ENCODE results near the gene ATF5. TPM values are rescaled to one million over a fixed set of nuclear protein-coding genes. Genes with fewer than 3 reads are reported as not detected.

Gene ATF5
- total and polyA plus RNA-seq, 2 of the 8 experiments (the other 6 are each of a cell fraction or from before 2014, with no cell fraction given) = 6.2 to 13.1 TPM

DNA sequence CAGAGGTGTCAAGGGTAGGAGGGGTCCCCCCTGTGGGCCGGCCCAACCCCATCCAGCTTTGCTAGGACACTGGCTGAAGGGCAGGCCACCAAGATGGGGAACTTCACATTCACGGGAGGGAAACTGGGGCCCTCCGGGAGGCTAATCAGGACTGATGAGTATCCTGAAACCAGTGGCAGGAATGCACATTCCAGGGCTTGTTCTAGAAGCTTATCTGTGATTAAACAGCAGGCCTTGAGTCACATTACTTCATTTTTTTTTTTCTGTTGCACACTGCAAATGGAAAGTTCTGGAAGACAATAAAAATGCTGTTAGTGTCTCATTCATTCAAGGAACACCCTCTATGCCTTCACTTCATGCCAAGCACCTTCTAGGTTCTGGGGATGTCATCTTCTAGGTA lies 47.5 kb downstream of the ATF5 start (continued):
- TF ChIP-seq, protein P1, sequence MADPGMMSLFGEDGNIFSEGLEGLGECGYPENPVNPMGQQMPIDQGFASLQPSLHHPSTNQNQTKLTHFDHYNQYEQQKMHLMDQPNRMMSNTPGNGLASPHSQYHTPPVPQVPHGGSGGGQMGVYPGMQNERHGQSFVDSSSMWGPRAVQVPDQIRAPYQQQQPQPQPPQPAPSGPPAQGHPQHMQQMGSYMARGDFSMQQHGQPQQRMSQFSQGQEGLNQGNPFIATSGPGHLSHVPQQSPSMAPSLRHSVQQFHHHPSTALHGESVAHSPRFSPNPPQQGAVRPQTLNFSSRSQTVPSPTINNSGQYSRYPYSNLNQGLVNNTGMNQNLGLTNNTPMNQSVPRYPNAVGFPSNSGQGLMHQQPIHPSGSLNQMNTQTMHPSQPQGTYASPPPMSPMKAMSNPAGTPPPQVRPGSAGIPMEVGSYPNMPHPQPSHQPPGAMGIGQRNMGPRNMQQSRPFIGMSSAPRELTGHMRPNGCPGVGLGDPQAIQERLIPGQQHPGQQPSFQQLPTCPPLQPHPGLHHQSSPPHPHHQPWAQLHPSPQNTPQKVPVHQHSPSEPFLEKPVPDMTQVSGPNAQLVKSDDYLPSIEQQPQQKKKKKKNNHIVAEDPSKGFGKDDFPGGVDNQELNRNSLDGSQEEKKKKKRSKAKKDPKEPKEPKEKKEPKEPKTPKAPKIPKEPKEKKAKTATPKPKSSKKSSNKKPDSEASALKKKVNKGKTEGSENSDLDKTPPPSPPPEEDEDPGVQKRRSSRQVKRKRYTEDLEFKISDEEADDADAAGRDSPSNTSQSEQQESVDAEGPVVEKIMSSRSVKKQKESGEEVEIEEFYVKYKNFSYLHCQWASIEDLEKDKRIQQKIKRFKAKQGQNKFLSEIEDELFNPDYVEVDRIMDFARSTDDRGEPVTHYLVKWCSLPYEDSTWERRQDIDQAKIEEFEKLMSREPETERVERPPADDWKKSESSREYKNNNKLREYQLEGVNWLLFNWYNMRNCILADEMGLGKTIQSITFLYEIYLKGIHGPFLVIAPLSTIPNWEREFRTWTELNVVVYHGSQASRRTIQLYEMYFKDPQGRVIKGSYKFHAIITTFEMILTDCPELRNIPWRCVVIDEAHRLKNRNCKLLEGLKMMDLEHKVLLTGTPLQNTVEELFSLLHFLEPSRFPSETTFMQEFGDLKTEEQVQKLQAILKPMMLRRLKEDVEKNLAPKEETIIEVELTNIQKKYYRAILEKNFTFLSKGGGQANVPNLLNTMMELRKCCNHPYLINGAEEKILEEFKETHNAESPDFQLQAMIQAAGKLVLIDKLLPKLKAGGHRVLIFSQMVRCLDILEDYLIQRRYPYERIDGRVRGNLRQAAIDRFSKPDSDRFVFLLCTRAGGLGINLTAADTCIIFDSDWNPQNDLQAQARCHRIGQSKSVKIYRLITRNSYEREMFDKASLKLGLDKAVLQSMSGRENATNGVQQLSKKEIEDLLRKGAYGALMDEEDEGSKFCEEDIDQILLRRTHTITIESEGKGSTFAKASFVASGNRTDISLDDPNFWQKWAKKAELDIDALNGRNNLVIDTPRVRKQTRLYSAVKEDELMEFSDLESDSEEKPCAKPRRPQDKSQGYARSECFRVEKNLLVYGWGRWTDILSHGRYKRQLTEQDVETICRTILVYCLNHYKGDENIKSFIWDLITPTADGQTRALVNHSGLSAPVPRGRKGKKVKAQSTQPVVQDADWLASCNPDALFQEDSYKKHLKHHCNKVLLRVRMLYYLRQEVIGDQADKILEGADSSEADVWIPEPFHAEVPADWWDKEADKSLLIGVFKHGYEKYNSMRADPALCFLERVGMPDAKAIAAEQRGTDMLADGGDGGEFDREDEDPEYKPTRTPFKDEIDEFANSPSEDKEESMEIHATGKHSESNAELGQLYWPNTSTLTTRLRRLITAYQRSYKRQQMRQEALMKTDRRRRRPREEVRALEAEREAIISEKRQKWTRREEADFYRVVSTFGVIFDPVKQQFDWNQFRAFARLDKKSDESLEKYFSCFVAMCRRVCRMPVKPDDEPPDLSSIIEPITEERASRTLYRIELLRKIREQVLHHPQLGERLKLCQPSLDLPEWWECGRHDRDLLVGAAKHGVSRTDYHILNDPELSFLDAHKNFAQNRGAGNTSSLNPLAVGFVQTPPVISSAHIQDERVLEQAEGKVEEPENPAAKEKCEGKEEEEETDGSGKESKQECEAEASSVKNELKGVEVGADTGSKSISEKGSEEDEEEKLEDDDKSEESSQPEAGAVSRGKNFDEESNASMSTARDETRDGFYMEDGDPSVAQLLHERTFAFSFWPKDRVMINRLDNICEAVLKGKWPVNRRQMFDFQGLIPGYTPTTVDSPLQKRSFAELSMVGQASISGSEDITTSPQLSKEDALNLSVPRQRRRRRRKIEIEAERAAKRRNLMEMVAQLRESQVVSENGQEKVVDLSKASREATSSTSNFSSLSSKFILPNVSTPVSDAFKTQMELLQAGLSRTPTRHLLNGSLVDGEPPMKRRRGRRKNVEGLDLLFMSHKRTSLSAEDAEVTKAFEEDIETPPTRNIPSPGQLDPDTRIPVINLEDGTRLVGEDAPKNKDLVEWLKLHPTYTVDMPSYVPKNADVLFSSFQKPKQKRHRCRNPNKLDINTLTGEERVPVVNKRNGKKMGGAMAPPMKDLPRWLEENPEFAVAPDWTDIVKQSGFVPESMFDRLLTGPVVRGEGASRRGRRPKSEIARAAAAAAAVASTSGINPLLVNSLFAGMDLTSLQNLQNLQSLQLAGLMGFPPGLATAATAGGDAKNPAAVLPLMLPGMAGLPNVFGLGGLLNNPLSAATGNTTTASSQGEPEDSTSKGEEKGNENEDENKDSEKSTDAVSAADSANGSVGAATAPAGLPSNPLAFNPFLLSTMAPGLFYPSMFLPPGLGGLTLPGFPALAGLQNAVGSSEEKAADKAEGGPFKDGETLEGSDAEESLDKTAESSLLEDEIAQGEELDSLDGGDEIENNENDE (IDR thresholded peaks at IDR 0.05; ENCODE audit: insufficient replicate concordance, low read length) = no peak
- TF ChIP-seq CEBPB (IDR thresholded peaks at IDR 0.05; ENCODE audit: low read depth, low read length) = no peak
- no peak for TF ChIP-seq MAFK (IDR thresholded peaks at IDR 0.05; ENCODE audit: low read depth, low read length)
- no peak for TF ChIP-seq BCL11A (IDR thresholded peaks at IDR 0.05; ENCODE audit: low read depth in 2 of 2, low read length in 2 of 2)
- TF ChIP-seq RBBP5 (IDR thresholded peaks at IDR 0.05; ENCODE audit: borderline replicate concordance, low read depth, low read length) = no peak

Data from H1 (cell line).